ENCODE measurements around the gene OLFML2B. TPM values are rescaled to one million over a fixed set of nuclear protein-coding genes. Genes with fewer than 3 reads are reported as not detected.
A peak's percentile ranks its signal among the peaks of the same experiment; 100 is the strongest.

OLFML2B gene
- total and polyA plus RNA-seq, 2 of the 13 experiments (the other 11 are each of a cell fraction or from before 2014, with no cell fraction given), result not detected

DNA sequence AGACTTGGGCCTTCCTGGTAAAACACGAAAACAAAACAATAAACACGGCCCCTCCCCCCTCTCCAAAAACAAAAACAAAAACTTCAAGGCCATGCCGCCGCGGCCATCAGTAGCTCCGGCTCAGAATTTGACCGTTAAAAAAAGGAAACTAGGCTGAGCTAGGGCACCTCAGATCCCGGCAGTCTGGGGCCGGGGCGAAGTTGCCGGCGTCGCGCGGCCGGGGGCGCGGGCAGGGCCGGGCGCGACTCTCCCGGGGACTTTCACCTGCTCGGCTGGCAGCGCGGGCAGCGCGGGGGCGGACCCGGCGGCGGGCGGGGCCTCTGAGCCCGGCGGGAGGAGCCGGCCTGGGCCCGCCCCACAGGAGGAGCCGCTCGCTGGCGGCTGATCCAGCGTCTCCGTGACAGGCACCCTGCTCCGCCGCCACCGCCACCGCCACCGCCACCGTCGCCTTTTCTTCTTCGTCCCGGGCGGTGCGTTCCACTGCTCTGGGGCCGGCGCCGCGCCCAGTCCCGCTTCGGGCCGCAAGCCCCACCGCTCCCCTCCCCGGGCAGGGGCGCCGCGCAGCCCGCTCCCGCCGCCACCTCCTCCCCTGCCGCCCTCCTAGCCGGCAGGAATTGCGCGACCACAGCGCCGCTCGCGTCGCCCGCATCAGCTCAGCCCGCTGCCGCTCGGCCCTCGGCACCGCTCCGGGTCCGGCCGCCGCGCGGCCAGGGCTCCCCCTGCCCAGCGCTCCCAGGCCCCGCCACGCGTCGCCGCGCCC is 45.8 kb upstream of the OLFML2B start, which contains the start of gene NOS1AP (continued):
- TF ChIP-seq, protein P1, sequence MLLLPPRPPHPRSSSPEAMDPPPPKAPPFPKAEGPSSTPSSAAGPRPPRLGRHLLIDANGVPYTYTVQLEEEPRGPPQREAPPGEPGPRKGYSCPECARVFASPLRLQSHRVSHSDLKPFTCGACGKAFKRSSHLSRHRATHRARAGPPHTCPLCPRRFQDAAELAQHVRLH (CRISPR knock-in tag; IDR thresholded peaks at IDR 0.05; ENCODE audit: borderline replicate concordance, low read depth), result peak; percentile 55; the same call in 1 of the 2 replicates
- TF ChIP-seq ZFP91 (CRISPR knock-in tag; IDR thresholded peaks at IDR 0.05; ENCODE audit: borderline replicate concordance) (0 out of 2 replicates have a peak, but pooled peaks have one; percentile 13), ZSCAN21 (CRISPR knock-in tag; IDR thresholded peaks at IDR 0.05; ENCODE audit: borderline replicate concordance) (peak; percentile 39; the same call in 1 of the 2 replicates), SIN3A (IDR thresholded peaks at IDR 0.05; ENCODE audit: borderline replicate concordance, low read depth, low read length) (peak; percentile 55; the same call in 1 of the 2 replicates), ZNF577 (CRISPR knock-in tag; IDR thresholded peaks at IDR 0.05; ENCODE audit: borderline replicate concordance, low read depth) (no peak), ZNF260 (CRISPR knock-in tag; IDR thresholded peaks at IDR 0.05; ENCODE audit: borderline replicate concordance, low read depth) (no peak), RBAK (CRISPR knock-in tag; IDR thresholded peaks at IDR 0.05) (no peak), ZNF850 (CRISPR knock-in tag; conservative IDR thresholded peaks at IDR 0.05) (no peak), GRHL1 (CRISPR knock-in tag; conservative IDR thresholded peaks at IDR 0.05) (no peak), SALL2 (CRISPR knock-in tag; IDR thresholded peaks at IDR 0.05) (no peak), RCOR2 (CRISPR knock-in tag; IDR thresholded peaks at IDR 0.05) (no peak), RFXANK (CRISPR knock-in tag; IDR thresholded peaks at IDR 0.05) (no peak), ZNF251 (CRISPR knock-in tag; IDR thresholded peaks at IDR 0.05) (no peak), ZBTB34 (CRISPR knock-in tag; IDR thresholded peaks at IDR 0.05) (no peak), ZNF263 (CRISPR knock-in tag; IDR thresholded peaks at IDR 0.05) (no peak), ZBTB39 (CRISPR knock-in tag; IDR thresholded peaks at IDR 0.05) (no peak), GATAD1 (CRISPR knock-in tag; IDR thresholded peaks at IDR 0.05) (no peak), MYNN (CRISPR knock-in tag; IDR thresholded peaks at IDR 0.05; ENCODE audit: low read depth) (no peak), ARNT2 (CRISPR knock-in tag; IDR thresholded peaks at IDR 0.05; ENCODE audit: low read depth) (peak; percentile 62), SKI (IDR thresholded peaks at IDR 0.05; ENCODE audit: partially characterized antibody) (peak; percentile 55), PAX8 (CRISPR knock-in tag; IDR thresholded peaks at IDR 0.05; ENCODE audit: borderline replicate concordance) (peak; percentile 45; the same call in 1 of the 2 replicates)
- TF ChIP-seq, protein P2, sequence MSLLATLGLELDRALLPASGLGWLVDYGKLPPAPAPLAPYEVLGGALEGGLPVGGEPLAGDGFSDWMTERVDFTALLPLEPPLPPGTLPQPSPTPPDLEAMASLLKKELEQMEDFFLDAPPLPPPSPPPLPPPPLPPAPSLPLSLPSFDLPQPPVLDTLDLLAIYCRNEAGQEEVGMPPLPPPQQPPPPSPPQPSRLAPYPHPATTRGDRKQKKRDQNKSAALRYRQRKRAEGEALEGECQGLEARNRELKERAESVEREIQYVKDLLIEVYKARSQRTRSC (CRISPR knock-in tag; IDR thresholded peaks at IDR 0.05; ENCODE audit: low read depth), result no peak
